Measurements from ENCODE around the gene KLHL6. TPM values are rescaled to one million over a fixed set of nuclear protein-coding genes. Genes with fewer than 3 reads are reported as not detected.

KLHL6 gene
- total and polyA plus RNA-seq, 2 of the 8 experiments (the other 6 are each of a cell fraction or from before 2014, with no cell fraction given) = 0.05 TPM; not detected in 1

DNA sequence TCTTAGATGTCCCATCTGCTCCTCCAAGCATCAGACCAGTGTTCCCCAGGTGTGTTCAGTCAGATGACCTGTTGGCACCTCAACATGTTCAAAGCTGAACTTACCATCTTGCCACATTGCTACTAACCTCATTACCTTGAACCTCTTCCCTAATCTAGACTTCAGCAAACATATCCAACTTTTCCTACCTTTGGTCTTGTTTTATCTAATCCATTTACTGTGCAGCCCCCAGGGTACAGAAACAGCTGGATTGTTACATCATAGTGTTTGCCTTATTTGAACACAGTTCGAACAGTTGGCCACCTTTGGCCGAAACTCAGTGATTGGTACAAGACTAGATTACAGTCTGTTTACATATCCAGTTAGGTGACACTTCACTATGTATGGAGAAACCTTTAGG, 91.0 kb downstream of the KLHL6 start:
- H3K9me3 ChIP-seq (ENCODE audit: insufficient read depth in 2 of 2, low read depth in 1 of 2, low read length in 1 of 2) = peaks cover 0 to 7% of the 10 kb centered on the region in 2 experiments; a peak in 2 of 4 replicates
- WGBS, 2 experiments (ENCODE audit: extremely low coverage in 1 of 2, insufficient coverage in 1 of 2, insufficient read length in 1 of 2, insufficient replicate concordance in 2 of 2, low coverage in 1 of 2, low lambda C conversion rate in 2 of 2, missing lambda C conversion rate in 1 of 2) = 97% methylated on average over 2 of the region's 2 CpGs; no CpG with 5 or more reads in 1 of the 2 experiments
- H2AFZ ChIP-seq (ENCODE audit: low read length) = no peak overlapping the region
- H4K8ac ChIP-seq (ENCODE audit: extremely low read depth, insufficient read depth, low read length) = no peak overlapping the region
- no peak overlapping the region for H3K27ac ChIP-seq (ENCODE audit: low read depth, low read length)
- H2BK15ac ChIP-seq (ENCODE audit: low read length) = no peak overlapping the region
- FAIRE-seq (no peak), DNase-seq (ENCODE audit: low read depth in 1 of 2, low spot score in 2 of 2) (no peak)
- no peaks in the 10 kb centered on the region for H4K20me1 ChIP-seq (replicated peaks in 1 of 2; ENCODE audit: control insufficient read depth in 1 of 2, insufficient read depth in 2 of 2, low read length in 2 of 2)
- H2AK5ac ChIP-seq (ENCODE audit: low read depth, low read length) = no peak overlapping the region
- no peaks in the 10 kb centered on the region for H3K4me1 ChIP-seq (replicated peaks in 1 of 4; ENCODE audit: control insufficient read depth in 3 of 4, insufficient read depth in 4 of 4, low read length in 3 of 4)
- H4K5ac ChIP-seq (ENCODE audit: insufficient read length, low read depth, low read length) = no peak overlapping the region
- H3K4me2 ChIP-seq (ENCODE audit: insufficient read depth in 1 of 2, low read depth in 2 of 2, low read length in 2 of 2) = no peak overlapping the region
- H3K4ac ChIP-seq (replicated peaks; ENCODE audit: insufficient read length, low read depth, low read length) = no peak overlapping the region
- H4K91ac ChIP-seq (replicated peaks; ENCODE audit: insufficient read length, low read length) = no peak overlapping the region
- ChIA-PET POLR2A (ENCODE audit: partially characterized antibody) (no interaction called here), CTCF (ENCODE audit: partially characterized antibody) (interaction anchor here (1.0 to 2.7 kb wide), 3 partner anchors 15 to 362 kb away, joined by 3 to 12 read pairs (median 3); no protein-coding TSS in a partner anchor)
- H3K14ac ChIP-seq (ENCODE audit: insufficient read length) = no peak overlapping the region
- H3K9ac ChIP-seq (replicated peaks in 1 of 4; ENCODE audit: extremely low read depth in 1 of 4, low read depth in 3 of 4, low read length in 3 of 4) = no peak overlapping the region
- H3K56ac ChIP-seq (replicated peaks; ENCODE audit: insufficient read length, low read depth, low read length) = no peak overlapping the region
- no peak overlapping the region for H3K4me3 ChIP-seq (ENCODE audit: extremely low read depth in 1 of 4, insufficient read depth in 2 of 4, low read depth in 3 of 4, low read length in 4 of 4)
- H2BK12ac ChIP-seq (ENCODE audit: low read depth, low read length) = no peak overlapping the region
- no peaks in the 10 kb centered on the region for H3K27me3 ChIP-seq (replicated peaks in 1 of 4; ENCODE audit: control insufficient read depth in 3 of 4, extremely low read depth in 1 of 4, insufficient read depth in 3 of 4, low read length in 3 of 4)
- H2BK120ac ChIP-seq (replicated peaks; ENCODE audit: low read depth, low read length) = no peak overlapping the region
- no peaks in the 10 kb centered on the region for H3K23me2 ChIP-seq (ENCODE audit: low read depth, low read length)
- H3K36me3 ChIP-seq (ENCODE audit: control insufficient read depth in 2 of 4, insufficient read depth in 4 of 4, low read length in 3 of 4) = no peaks in the 10 kb centered on the region
- no peak overlapping the region for H3K18ac ChIP-seq (ENCODE audit: extremely low read depth, low read length)
- no peaks in the 10 kb centered on the region for H3K79me2 ChIP-seq (ENCODE audit: control insufficient read depth in 1 of 2, insufficient read depth in 2 of 2, low read length in 2 of 2)
- H3K23ac ChIP-seq (ENCODE audit: insufficient read length) = no peak overlapping the region
- H2BK20ac ChIP-seq (ENCODE audit: low read length) = no peak overlapping the region
- no peaks in the 10 kb centered on the region for H3K79me1 ChIP-seq (ENCODE audit: low read depth, low read length)
- no peak overlapping the region for H2BK5ac ChIP-seq (ENCODE audit: low read depth, low read length)
- TF ChIP-seq NANOG (IDR thresholded peaks at IDR 0.05; ENCODE audit: insufficient read depth, low read depth, low read length, poor library complexity, severe bottlenecking) (no peak), POU5F1 (IDR thresholded peaks at IDR 0.05; ENCODE audit: low read depth, low read length) (no peak), JUND (IDR thresholded peaks at IDR 0.05; ENCODE audit: low read length) (no peak), GABPA (IDR thresholded peaks at IDR 0.05; ENCODE audit: borderline replicate concordance, insufficient read depth, low read length) (no peak), SIN3A (conservative IDR thresholded peaks at IDR 0.05 in 1 of 2, IDR thresholded peaks at IDR 0.05 in 1 of 2; ENCODE audit: low read depth in 1 of 2, low read length in 2 of 2) (no peak), TBP (IDR thresholded peaks at IDR 0.05; ENCODE audit: low read depth, low read length) (no peak), SRF (IDR thresholded peaks at IDR 0.05; ENCODE audit: low read depth, low read length) (no peak), ASH2L (IDR thresholded peaks at IDR 0.05; ENCODE audit: low read length) (no peak), RBBP5 (IDR thresholded peaks at IDR 0.05; ENCODE audit: borderline replicate concordance, low read depth, low read length) (no peak)
- TF ChIP-seq, protein P1, sequence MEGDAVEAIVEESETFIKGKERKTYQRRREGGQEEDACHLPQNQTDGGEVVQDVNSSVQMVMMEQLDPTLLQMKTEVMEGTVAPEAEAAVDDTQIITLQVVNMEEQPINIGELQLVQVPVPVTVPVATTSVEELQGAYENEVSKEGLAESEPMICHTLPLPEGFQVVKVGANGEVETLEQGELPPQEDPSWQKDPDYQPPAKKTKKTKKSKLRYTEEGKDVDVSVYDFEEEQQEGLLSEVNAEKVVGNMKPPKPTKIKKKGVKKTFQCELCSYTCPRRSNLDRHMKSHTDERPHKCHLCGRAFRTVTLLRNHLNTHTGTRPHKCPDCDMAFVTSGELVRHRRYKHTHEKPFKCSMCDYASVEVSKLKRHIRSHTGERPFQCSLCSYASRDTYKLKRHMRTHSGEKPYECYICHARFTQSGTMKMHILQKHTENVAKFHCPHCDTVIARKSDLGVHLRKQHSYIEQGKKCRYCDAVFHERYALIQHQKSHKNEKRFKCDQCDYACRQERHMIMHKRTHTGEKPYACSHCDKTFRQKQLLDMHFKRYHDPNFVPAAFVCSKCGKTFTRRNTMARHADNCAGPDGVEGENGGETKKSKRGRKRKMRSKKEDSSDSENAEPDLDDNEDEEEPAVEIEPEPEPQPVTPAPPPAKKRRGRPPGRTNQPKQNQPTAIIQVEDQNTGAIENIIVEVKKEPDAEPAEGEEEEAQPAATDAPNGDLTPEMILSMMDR (IDR thresholded peaks at IDR 0.05; ENCODE audit: control extremely low read depth in 1 of 3, insufficient read depth in 1 of 3, low read depth in 1 of 3, low read length in 3 of 3) = no peak
